HG02870 (cell line): Measurements from ENCODE around the gene CYFIP1.

Experiments used
- ATAC-seq: cut with Tn5 transposase; IDR thresholded peaks from one replicate; pipeline ENCODE4 v1.9.1; 2021; ENCODE audit warnings: mild to moderate bottlenecking, moderate library complexity; ENCODE audit not compliant: unreplicated experiment

CYFIP1 gene

DNA sequence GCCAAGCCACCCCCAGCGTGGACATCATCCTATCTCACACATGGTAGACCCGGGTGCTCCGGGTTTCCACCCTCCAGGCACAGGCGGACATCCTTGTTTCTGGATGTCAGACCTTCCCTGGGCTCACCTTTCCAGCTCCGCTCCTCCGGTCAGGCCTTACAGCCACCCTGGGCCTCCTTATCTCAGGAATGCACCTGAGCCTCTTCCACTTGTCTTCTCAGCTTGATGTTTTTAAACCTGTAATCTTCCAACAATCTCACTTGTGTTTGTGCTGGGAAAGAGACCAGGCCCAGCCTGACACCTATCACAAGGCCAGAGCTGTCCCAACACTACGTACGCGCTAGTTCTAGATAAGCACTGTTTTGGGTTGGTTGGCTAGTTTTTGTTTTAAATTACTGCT is 87.8 kb downstream of the CYFIP1 start:
- no peak for ATAC-seq

DNA sequence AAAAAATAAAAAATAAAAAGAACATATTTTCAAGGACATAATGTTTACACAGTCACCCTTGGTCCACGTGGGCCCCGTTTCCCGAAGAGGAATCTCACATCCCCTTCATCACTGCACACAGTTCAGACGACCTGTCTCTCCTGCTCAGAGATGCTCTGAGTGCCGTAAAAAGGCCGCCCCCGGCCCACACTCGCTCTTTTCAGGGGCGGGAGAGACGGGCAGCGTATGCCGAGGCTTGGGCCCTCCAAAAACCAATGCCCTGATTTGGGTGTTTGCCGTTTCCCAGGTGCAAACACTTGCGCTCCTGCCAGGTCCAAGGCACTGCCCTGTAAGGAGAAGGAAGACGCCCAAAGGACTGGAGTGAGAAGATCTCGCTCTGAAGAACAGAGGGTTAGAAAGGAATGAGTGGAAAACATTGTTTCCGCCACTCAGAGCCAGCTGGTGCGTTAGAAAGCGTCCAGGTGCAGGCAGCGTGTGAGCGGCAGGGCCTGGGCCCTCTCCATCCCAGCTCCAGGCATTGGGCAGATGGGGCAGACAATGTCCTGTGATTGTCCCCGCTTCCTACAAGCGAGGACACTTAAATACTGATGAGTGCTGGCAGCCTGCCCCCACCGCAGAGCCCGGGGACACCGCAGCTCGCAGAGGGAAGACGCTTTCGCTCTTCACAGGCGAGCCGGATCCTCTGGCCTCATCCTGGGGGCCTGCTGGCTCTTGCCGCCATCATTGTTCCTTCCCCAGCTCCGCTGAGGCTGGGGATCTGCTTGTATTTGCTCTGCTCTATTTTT is 88.5 kb downstream of the CYFIP1 start:
- no peak for ATAC-seq

DNA sequence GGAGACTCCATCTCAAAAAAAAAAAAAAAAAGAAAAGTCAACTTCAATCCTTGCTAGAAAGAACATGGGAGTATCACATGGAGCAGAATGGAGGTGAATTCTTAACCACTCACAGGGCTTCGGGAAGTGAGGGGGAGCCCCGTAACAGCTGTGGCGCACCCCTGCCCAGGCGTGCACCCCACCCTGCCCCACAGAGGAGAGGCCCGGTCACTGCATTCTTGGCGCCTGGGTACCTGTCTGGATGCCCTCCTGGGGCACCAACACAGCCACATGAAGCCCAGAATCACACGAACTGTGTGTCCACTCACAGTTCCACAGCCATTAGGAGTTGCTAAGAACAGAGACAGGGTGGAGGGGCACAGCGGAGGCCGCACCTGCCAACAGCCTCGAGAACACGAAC is 89.9 kb downstream of the CYFIP1 start:
- no peak for ATAC-seq

DNA sequence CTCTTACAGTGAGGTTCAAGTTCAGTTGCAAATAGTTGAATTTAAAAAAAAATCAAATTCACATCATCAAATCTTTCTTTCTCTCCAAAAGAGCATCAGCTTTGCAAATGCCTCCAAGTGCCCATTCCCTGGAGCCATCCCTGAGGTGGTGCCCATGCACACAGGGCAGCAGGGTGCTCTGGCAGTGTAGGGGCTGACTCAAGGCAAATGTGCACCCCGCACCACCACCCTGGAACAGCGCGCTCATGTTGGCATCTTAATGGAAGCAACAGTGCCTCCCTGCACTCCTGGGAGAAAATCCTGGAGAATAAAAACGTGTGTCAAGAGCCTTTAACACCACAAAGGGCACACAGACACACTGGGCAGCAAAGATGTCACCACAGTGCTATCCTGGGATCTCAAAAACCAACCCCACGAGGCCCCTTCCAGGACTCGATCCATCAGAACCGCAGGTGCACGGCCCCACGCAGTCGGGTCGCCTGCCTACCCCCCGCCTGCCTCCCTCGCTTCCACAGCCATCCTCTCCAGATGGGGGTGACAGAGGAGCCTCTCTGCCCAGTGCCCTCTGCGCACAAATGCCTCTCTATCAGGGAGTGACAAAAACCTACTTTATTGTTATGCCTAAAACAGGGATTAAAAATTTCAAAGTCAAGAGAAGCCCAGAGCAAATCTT is 90.9 kb downstream of the CYFIP1 start:
- ATAC-seq = no peak

DNA sequence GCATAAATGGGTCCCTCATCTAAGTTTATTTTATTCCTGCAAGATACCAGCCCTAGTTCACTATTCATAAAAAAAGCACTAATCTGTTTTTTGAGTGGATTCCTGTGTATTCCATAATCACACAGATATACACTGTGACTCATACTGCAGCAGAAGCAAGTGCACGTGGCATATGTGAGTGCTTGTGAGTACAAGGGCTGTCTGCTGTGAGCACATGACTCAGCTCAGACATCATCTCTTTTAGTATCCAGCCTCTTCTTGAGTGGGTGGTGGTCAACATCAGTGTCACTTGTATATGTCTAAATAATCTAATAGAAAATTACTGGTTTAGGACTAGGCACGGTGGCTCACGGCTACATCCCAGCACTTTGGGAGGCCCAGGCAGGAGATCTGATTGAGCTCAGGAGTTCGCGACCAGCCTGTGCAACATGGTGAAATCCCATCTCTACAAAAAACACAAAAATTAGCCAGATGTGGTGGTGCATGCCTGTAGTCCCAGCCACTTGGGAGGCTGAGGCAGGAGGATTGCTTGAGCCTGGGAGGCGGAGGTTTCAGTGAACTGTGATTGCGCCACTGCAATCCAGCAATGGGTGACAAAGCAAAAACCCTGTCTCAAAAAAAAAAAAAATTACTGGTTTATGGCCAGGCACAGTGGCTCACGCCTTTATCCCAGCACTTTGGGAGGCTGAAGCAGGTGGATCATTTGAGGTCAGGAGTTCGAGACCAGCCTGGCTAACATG is 91.9 kb downstream of the CYFIP1 start:
- ATAC-seq = no peak

DNA sequence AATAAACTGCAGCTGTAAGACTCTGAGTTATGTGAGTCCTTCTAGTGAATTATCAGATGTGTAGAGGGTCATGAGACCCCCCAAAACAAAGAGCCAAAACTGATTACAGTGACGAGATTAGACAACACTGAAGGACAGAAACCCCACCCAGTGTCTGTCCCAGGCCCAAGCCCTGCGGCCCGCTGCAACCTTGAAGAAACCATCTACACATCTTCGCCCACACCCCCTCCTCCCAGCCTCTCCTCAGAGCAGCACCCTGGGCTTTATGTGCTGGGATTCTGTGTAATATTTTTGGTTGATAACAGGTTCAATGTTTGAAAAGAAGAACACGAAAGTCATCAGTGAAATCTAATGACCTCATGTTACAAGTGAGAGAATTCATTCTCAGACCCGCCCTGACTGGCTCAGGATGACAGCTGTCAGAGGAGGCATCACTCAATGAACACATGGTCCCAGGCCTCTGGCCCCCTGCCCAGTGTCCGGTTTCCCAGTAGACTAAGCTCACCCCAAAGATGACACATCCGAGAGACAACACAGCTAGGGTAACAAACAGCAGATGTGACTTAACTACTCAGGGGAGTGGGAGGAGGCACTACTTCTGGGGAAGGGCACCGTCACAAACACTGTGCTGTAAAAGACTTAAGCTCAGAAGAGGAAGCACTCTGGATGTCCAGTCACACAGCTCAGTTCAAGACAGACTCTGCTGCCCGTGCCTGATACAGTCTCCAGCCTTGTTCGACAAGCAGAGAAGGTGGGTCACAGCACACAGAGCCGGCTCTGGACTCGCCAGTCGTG is 92.8 kb downstream of the CYFIP1 start:
- no peak for ATAC-seq

DNA sequence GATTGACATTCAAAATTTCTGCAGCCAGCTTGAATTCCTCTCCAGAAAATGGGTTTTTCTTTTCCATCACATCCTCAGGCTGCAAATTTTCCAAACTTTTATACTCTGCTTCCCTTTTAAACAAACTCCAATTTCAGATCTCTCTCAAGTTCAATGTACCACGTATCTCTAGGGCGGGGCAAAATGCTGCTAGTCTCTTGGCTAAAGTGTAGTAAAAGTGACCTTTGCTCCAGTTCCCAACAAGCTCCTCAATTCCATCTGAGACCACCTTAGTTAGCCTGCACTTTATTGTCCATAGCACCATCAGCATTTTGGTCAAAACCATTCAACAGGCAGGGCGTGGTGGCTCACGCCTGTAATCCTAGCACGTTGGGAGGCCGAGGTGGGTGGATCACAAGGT is 95.0 kb downstream of the CYFIP1 start:
- no peak for ATAC-seq

DNA sequence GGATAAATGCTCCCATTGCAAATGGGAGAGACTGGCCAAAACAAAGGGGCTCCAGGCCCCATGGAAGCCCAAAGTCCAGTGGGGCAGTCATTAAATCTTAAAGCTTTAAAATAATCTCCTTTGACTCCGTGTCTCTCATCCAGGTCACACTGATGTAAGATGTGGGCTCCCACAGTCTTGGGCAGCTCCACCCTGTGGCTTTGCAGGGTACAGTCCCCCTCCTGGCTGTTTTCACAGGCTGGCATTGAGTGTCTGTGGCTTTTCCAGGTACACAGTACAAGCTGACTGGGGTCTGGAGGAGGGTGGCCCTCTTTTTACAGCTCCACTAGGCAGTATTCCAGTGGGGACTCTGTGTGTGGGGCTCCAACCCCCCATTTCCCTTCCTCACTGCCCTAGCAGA is 95.8 kb downstream of the CYFIP1 start:
- ATAC-seq = no peak

DNA sequence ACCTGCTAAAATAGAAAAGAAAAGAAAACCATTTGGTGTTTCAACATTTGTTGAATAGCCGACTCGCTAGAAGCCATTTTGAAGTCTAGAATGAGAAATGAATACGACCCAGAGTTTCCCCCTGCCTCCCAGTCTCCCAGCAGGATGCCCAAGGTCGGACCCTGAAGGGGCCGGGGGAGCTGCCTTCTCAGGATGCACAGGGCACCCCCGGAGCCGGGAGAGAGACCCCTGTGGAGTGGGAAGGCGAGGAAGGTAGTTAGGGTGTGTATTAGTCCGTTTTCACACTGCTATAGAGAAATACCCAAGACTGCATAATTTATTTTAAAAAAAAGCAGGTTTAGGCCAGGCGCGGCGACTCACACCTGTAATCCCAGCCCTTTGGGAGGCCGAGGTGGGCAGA is 97.0 kb downstream of the CYFIP1 start:
- ATAC-seq = no peak

DNA sequence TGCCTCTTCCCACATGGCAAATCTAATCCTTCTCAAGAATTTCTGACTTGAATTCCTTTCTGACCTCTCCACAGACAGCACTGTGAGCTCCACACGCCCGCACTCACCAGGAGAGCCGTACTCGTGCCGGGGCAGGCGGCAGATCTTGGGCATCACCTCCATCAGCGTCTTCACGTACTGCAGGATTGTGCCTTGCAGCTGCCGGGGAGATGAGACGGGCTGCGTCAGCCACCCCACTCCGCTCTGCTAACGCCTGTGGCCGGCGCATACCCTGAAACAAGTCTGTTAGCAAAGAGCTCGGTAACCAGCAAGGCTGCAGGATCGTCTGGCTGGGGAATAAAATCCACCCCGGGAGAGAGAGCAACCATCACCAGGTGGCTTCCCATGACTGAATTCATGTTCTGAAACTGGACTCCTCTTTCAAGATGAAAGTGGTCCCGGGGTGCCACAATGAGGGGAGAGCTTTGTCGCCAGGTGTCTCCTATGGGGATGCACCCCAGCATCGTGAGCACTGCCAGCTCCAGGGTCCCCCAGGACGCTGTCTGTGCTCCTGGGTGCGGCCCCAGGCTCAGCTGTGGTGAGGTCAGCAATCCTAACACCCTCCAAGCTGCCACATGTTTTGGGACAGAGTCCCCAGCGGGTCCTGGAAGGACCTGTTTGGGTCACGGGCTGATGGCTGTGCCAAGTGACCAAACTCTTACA is 98.3 kb downstream of the CYFIP1 start:
- ATAC-seq = no peak

DNA sequence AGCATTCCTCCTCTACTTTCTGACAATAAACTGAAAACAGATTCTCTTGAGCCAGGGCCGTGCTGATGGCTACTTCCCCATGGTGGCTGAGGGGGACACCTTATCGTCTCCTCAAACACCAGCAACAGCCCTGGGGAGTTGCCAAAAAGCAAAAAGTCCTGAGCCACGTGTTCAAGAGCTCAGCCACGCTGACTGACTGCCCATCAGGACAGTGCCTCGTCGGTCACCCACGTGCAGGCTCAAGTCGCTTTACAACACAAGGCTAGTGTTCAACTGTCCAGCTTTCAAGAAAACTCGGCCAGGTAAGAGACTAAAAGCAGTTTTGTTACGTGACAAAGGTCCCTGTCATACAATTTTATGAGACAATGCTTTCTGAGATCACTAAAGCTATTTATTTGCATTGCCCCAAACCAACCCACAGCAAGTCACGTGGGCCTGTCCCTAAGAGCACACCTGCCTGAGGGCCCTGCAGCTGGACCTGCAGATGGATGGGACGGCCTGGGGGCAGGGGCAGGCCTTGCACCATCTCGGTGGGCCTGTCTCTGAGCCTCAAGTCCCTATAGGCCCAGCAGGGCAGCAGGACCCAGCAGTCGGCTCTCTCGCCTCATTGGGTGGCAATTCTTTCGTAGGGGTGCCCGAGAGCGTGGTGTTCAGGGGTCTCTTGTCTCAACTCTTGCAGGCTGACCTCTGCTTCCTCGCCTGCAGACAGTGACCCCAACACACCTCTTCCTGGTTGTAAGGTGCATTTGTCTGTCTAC is 99.0 kb downstream of the CYFIP1 start:
- no peak for ATAC-seq

DNA sequence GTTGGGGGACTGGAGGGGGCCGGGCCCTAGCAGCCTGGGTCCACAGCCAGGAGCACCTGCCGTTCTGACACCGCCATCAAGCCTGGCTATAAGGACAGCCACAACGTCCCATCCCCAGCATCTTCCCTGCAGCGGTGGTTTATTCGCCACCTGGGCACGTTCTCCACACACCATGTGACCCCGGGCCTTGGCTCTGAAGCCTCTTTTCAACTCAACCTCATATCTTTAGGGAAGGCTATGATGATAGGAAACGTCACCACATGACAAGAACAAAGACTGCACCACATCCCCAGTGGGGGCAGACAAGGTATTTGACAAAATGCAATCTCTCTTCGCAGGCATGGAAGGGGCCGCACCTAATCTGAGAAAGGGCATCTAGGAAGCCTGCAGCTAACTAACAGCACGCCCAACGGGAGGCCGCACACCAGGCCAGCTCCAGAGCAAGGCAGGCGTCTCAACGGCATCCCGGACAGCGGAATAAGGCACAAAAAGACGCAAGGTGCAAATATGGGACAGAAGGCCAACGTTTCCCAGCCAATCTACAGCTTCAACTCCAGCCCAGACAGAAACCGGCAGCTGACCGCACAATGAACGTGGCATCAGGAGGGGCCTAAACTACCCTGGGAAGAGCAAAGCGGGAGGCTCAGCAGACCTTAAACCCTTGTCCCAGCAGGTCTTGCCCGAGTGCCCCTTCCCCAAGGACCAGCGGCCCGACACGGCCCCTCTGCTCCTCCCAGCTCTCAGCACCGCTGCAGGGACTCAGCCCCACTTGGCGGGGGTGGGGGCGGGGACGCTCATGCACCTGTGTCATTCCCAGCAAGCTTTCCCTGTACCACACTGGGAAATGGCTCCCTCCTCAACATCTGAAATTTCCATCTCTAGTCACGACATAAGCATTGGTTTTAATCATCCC is 99.8 kb downstream of the CYFIP1 start:
- ATAC-seq = no peak

DNA sequence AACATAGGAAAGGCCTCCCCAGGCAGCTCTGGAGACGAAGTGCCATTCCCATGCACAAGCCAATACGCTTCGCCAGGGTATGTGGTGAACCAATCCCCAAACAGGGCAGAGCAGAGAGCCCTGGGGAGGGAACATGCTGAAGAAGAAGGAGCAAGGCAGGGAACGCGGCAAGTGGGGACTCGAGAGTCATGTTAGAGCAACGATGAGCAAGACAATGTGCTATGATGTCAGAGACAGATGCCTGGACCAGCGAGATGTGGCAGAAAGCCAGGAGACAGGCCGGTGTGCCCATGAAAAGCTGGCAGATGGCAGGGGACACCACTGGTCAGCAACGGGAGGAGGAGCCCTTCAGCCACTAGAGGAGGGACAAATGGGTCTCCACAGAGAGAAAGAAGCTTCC is 102.1 kb downstream of the CYFIP1 start:
- no peak for ATAC-seq

DNA sequence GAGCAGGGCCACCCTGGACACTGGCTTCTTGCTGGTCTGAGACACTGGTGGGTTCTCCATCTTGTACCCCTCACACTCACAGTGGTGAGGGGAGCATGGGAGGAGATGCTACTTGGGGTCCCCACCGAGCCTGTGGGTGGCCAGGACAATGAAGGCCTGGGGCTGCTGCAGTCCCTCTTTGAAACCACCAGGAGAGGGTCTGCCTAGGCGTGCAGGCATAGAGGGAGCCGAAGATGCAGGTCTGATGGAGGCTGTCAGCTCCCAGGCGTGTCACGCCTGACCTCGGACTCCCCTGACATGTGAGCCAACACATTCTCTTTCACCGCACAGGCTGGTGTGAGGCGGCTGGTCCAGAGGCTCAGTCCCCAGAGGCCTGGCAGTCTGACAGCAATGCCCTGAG is 102.6 kb downstream of the CYFIP1 start:
- ATAC-seq = no peak

DNA sequence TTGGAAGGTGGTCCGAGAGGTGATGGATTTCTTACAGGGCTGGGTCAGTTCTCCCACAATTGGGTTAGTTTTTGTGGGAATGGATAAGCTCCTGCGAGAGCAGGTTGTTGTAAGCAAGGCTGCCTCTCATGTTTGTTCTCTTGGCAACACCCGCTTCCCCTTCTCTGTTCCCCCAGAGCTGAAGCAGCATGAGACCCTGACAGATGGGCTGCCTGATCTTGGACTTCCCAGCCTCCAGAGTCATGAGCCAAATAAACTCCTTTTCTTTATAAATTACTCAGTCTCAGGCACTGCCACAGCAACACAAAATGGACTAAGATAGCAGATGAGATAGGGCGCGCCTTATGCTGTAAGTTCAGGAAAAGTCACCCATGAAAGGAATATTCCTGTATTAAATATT is 103.1 kb downstream of the CYFIP1 start:
- no peak for ATAC-seq

DNA sequence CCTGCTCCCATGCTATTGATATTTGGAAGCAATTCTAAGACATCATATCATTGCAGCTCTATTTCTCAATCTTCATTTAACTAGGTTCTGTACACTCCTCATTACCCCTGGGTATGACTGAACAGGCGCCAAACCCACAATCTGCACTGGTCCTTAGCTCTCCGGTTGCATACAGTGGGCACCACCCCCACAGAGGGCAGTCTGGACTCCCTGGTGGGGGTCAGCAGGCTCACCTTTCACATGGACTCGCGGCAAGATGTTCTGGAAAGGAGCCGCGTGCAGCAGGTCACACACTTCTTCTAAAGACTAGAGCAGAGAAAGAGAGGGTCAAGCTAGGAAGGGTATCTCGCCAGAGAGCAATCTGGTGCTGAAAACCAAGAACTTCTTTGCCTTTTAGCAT is 105.2 kb downstream of the CYFIP1 start:
- no peak for ATAC-seq

DNA sequence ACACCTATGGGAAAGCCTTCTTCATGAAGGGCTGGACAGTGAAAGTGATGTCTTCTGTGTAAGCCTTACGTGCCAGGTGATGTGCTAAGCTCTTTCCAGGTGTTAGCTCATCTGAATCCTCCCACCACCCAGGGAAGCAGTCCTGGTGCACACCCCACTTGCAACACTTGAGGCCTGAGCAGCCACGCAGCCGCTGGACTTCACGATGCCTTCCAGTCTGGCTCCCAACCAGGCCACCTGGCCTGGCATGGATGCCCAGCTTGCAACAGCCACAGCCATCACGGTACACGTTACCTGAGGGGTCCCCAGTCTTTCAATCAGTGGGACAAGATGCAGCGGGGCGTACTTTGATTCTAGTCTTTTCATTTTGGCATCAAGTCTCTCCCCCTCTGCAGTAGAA is 105.9 kb downstream of the CYFIP1 start:
- ATAC-seq = no peak

DNA sequence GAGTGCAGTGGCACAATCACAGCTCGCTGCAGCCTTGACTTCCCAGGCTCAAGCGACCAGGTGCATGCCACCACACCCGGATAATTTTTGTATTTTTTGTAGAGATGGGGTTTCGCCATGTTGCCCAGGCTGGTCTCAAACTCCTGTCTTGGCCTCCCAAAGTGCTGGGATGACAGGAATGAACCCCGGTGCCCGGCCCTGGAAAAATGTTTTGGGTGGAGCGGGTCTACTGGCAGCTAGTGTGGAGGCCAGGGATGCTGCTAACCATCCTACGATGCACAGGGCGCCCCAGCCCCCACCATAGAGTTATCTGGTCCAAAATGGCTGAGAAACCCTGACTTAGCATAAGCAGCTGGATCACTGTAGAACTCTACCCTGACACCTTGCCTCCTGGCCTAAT is 106.3 kb downstream of the CYFIP1 start:
- no peak for ATAC-seq
